ENCODE measurements around the gene DHCR7.

DHCR7 gene

GRCh38 chr11:71482216-71482615 is 34.0 kb upstream of the DHCR7 start:
- Histone ChIP-seq H3K36me3 (peaks cover 97 to 100% (median 98%) of the 10 kb centered on the region in 11 experiments), H3K4me3 (no peak overlapping the region), H4K20me1 (peaks cover 0 to 59% (median 3%) of the 10 kb centered on the region in 11 experiments; a peak in 7 of 22 replicates), H3K27ac (no peak overlapping the region), H3K4me2 (no peak overlapping the region), H3K9me3 (replicated peaks in 1 of 11) (0 out of 22 replicates have a peak, but pooled peaks cover 0 to 8% (median 0%) of the 10 kb centered on the region in 11 experiments), H3K27me3 (no peaks in the 10 kb centered on the region), H3K9ac (no peak overlapping the region), H3K4me1 (peaks cover 0 to 19% (median 11%) of the 10 kb centered on the region in 10 experiments; a peak in 15 of 20 replicates)
- no peak for TF ChIP-seq Cebpa-rat (IDR thresholded peaks at IDR 0.05)

DNA sequence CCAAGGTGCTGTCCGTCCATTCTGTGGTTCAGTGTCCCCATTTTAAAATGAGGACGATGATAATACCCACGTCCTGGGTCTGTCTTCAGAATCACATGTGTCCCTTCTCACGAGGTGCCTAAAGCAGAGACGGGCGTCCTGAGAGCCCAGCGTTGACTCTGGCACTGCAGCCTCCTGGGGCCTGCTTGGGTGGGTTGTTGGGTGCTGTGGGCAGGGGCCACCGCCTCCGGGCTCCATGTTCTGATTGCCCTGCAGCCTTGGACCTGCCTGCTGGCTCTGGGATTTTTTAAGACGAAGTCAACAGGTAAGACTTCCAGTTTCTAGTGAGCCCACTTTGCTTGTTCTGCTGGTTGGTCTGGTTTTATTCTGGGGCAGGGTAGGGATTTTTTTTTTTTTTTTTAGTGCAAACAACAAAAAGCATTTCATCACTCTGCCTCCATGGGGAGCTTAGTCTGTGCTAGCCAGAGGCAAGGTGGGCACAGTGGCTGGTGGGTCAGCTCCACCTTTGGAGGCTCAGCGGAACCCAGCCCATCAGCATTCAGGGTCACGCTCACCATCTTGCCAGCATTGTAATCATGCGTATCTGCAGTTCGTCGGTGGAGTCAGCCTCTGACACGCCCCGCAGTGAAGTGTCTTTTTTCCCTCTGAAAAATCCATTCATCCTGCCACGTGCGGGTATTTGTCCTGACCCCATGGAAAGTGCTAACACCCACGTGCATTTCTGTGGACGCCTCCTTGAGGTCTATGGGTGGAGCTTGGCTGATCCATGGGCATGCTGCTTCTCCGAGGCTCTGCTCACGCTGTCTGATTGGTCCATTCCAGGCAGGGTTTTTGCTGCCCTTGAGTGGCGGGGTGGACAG is 33.1 kb upstream of the DHCR7 start:
- TF ChIP-seq Cebpa-rat (IDR thresholded peaks at IDR 0.05): no peak
- Histone ChIP-seq H3K9ac (no peak overlapping the region), H4K20me1 (peaks cover 0 to 68% (median 3%) of the 10 kb centered on the region in 11 experiments; a peak in 7 of 22 replicates), H3K4me2 (no peak overlapping the region), H3K27me3 (no peaks in the 10 kb centered on the region), H3K27ac (no peak overlapping the region), H3K4me1 (peaks cover 0 to 19% (median 13%) of the 10 kb centered on the region in 10 experiments; a peak in 15 of 20 replicates), H3K9me3 (replicated peaks in 1 of 11) (0 out of 22 replicates have a peak, but pooled peaks cover 0 to 8% (median 0%) of the 10 kb centered on the region in 11 experiments), H3K36me3 (peaks cover 99 to 100% (median 100%) of the 10 kb centered on the region in 11 experiments), H3K4me3 (no peak overlapping the region)

DNA sequence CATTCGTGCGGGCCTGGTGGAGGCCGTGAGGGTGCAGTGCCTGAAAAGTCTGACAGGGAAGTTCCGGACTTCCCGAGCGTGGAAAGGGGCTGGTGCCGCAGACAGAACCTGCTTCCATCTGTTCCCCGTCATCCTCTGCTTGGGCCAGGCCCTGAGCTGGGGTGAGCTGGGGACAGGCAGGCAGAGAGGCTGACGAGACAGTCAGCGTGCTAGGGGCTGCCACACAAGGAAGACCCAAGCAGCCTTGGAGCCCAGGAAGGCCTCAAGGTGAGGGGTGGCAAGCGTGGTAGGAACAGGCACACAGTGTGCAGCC is 30.3 kb upstream of the DHCR7 start:
- H3K4me2 ChIP-seq: peak overlapping the region in 6 of 11 experiments; percentile 29 to 44 (median 32); a peak in 7 of 22 replicates
- no peak for TF ChIP-seq Cebpa-rat (IDR thresholded peaks at IDR 0.05)
- H3K9ac ChIP-seq: no peak overlapping the region
- peaks cover 0 to 32% (median 20%) of the 10 kb centered on the region in 10 experiments; a peak in 15 of 20 replicates for H3K4me1 ChIP-seq
- H3K9me3 ChIP-seq (replicated peaks in 1 of 11): 0 out of 22 replicates have a peak, but pooled peaks cover 0 to 7% (median 0%) of the 10 kb centered on the region in 11 experiments
- H3K27me3 ChIP-seq: no peaks in the 10 kb centered on the region
- peaks cover 99 to 100% (median 100%) of the 10 kb centered on the region in 11 experiments for H3K36me3 ChIP-seq
- H3K27ac ChIP-seq: no peak overlapping the region
- H3K4me3 ChIP-seq: no peak overlapping the region
- peaks cover 0 to 82% (median 3%) of the 10 kb centered on the region in 11 experiments; a peak in 6 of 22 replicates for H4K20me1 ChIP-seq

GRCh38 chr11:71477641-71478527 is 29.7 kb upstream of the DHCR7 start:
- Histone ChIP-seq H3K9ac (0 out of 22 replicates have a peak overlapping the region, but pooled peaks of 1 of the 11 experiments have one; percentile 6), H3K36me3 (peaks cover 99 to 100% (median 100%) of the 10 kb centered on the region in 11 experiments)

DNA sequence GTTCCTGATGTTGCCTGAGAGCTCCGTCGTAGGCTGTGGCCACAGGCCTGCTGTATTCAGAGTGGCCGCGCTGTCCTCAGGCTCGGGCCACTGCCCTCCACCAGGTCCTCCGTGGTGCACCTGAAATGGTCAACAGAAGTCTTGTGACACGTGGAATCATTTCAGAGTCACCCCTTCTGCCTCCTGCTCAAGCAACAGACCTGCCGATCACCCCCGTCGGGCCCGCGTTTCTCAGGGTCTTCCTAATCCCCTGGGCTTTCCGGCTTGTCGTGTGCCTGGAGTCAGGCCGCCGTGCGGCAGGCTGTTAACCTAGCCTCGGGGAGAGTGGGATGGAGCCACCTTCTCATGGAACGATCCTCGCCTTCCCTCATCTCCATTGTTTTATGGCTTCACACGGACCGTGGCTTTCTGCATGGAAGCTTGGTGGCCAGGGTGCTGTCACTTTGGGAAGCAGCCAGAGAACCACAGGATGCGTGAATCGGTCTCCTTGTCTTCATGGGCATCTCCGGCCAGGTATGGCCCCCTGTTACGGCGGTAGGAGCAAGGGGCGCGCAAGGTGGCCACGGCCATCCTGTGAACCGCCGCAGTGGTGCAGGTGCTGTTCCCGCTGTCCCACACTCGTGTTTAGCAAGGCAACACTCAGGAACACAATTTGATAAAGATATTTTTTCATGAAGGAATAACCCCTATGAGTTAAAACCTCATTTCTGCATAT is 28.9 kb upstream of the DHCR7 start:
- no peak overlapping the region for H3K4me2 ChIP-seq
- H3K4me1 ChIP-seq: peaks cover 9 to 46% (median 34%) of the 10 kb centered on the region in 10 experiments
- no peak overlapping the region for H3K4me3 ChIP-seq
- no peaks in the 10 kb centered on the region for H3K9me3 ChIP-seq (replicated peaks in 1 of 11)
- H3K27me3 ChIP-seq: no peaks in the 10 kb centered on the region
- H3K9ac ChIP-seq: no peak overlapping the region
- TF ChIP-seq Cebpa-rat (IDR thresholded peaks at IDR 0.05): no peak
- H4K20me1 ChIP-seq: peaks cover 0 to 86% (median 4%) of the 10 kb centered on the region in 11 experiments; a peak in 9 of 22 replicates
- peaks cover 91 to 99% (median 94%) of the 10 kb centered on the region in 11 experiments for H3K36me3 ChIP-seq
- H3K27ac ChIP-seq: no peak overlapping the region

More at GRCh38 chr11:71477641-71478527, 29.7 kb upstream of the DHCR7 start:
- no peak overlapping the region for H3K27ac ChIP-seq
- no peak for TF ChIP-seq Cebpa-rat (IDR thresholded peaks at IDR 0.05)
- H3K4me3 ChIP-seq: no peak overlapping the region
- H3K4me2 ChIP-seq: peak overlapping the region in 6 of 11 experiments; percentile 29 to 44 (median 32); a peak in 9 of 22 replicates
- peaks cover under 1 to 38% (median 26%) of the 10 kb centered on the region in 10 experiments for H3K4me1 ChIP-seq
- H3K9me3 ChIP-seq (replicated peaks in 1 of 11): 0 out of 22 replicates have a peak, but pooled peaks cover 0 to under 1% (median 0%) of the 10 kb centered on the region in 11 experiments
- peaks cover 0 to 88% (median 4%) of the 10 kb centered on the region in 11 experiments; a peak in 8 of 22 replicates for H4K20me1 ChIP-seq
- H3K27me3 ChIP-seq: no peaks in the 10 kb centered on the region

DNA sequence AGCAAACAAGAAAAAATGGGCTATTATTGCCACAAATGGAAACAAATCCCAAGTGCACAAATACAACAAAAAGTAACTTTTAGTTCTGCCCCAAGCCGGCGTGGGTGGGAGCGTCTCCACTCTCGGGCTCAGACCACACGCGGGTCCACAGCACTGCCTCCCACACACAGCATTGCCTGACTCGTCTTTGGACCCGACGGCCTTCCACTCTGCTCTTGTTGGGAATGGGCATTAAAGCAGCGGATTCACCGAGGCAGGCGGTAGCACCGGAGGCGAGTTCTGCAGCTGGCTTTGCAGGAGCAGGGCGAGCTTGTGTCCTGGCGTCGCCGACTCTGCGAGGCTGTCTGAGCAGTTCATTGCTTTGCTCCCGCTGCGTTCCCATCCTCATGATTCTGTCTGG is 27.8 kb upstream of the DHCR7 start:
- peaks cover 81 to 99% (median 84%) of the 10 kb centered on the region in 11 experiments for H3K36me3 ChIP-seq
- peak overlapping the region in 1 of 11 experiments; percentile 28; a peak in 2 of 22 replicates for H3K4me2 ChIP-seq
- H3K9me3 ChIP-seq (replicated peaks in 1 of 11): no peaks in the 10 kb centered on the region
- H3K4me3 ChIP-seq: no peak overlapping the region
- peaks cover 0 to 81% (median 9%) of the 10 kb centered on the region in 11 experiments; a peak in 10 of 22 replicates for H4K20me1 ChIP-seq
- no peak overlapping the region for H3K27ac ChIP-seq
- no peak overlapping the region for H3K9ac ChIP-seq
- peaks cover 12 to 57% (median 45%) of the 10 kb centered on the region in 10 experiments for H3K4me1 ChIP-seq
- no peak for TF ChIP-seq Cebpa-rat (IDR thresholded peaks at IDR 0.05)
- no peaks in the 10 kb centered on the region for H3K27me3 ChIP-seq

DNA sequence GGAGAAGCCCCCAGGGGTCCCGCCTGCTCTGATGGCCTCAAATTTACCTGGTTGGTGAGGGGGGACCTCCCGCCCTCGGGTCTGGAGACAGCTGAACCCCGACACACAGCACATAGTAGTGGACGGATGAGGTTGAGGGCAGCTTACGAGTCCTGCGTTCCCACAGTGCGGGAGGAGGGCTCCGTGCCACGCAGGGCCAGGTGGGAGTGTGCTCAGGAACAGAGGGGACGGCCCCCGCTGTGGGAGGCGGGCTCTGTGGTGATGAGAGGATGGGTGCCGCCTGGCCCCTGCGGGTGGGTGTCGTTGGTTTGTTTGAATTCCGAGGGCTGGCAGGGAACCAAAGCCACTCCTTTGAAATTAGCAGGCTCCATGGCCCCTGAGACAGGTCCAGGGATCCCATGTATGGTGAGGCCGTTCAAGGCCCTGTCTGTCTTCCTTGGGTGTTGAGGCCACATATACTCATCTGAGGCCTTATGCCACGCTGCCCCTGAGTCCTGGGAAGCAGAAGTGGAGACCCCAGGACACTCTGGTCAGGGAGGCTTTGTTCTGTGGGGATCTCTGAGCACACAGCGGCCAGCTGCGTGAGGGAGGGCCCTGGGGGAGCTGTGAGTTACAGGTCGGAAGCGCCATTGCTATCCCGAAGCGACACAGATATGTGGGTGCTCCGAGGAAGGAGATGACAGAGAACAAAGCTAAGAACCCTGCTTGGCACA is 26.7 kb upstream of the DHCR7 start:
- no peak for TF ChIP-seq Cebpa-rat (IDR thresholded peaks at IDR 0.05)
- Histone ChIP-seq H3K4me3 (no peak overlapping the region), H3K27me3 (no peaks in the 10 kb centered on the region), H3K27ac (peak overlapping the region in 2 of 11 experiments; percentile 17 to 19; a peak in 1 of 22 replicates), H3K36me3 (peaks cover 70 to 90% (median 73%) of the 10 kb centered on the region in 11 experiments), H3K4me1 (peaks cover 12 to 64% (median 45%) of the 10 kb centered on the region in 10 experiments), H4K20me1 (peaks cover 0 to 83% (median 9%) of the 10 kb centered on the region in 11 experiments; a peak in 10 of 22 replicates), H3K9me3 (replicated peaks in 1 of 11) (peaks cover 0 to under 1% (median 0%) of the 10 kb centered on the region in 11 experiments; a peak in 1 of 22 replicates), H3K9ac (no peak overlapping the region), H3K4me2 (peak overlapping the region in 1 of 11 experiments; percentile 6; a peak in 1 of 22 replicates)

Measured in BLaER1 treated with 17β-estradiol and CSF1 and Interleukin-3, amounts not matched to agents 10 nM and 100 nM (cell line).